SW480 (cell line): ENCODE results near the gene SIN3B.
A peak's percentile ranks its signal among the peaks of the same experiment; 100 is the strongest.
"Not testable (repeated sequence)": the region's sequence is repeated elsewhere in the genome, so short reads cannot be mapped to it uniquely, and the experiment has no call there.

ENCODE experiments used
- DNase-seq: peaks from one replicate; pipeline ENCODE4 v3.0.0-alpha.2; 2016; ENCODE audit warnings: low spot score

The SIN3B gene

GRCh38 chr19:16868423-16869130 lies 39.4 kb downstream of the SIN3B start:
- no peak for DNase-seq

DNA sequence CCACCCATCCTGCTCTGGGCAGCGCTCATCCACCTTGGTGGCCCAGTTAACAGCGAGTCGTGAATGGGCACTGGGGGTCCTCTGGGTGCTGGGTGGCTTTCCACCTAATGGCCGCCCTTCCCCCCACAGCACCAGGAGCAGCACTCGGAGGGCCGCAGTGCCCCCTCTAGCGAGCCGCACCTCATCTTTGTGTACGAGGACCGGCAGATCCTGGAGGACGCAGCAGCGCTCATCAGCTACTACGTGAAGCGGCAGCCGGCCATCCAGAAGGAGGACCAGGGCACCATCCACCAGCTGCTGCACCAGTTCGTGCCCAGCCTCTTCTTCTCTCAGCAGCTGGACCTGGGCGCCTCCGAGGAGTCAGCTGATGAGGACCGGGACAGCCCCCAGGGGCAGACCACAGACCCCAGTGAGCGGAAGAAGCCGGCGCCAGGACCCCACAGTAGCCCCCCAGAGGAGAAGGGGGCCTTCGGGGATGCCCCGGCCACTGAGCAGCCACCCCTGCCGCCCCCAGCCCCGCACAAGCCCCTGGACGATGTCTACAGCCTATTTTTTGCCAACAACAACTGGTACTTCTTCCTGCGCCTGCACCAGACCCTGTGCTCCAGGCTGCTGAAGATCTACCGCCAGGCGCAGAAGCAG lies 40.3 kb downstream of the SIN3B start:
- no peak for DNase-seq

GRCh38 chr19:16871871-16872270 lies 42.7 kb downstream of the SIN3B start:
- no peak for DNase-seq

DNA sequence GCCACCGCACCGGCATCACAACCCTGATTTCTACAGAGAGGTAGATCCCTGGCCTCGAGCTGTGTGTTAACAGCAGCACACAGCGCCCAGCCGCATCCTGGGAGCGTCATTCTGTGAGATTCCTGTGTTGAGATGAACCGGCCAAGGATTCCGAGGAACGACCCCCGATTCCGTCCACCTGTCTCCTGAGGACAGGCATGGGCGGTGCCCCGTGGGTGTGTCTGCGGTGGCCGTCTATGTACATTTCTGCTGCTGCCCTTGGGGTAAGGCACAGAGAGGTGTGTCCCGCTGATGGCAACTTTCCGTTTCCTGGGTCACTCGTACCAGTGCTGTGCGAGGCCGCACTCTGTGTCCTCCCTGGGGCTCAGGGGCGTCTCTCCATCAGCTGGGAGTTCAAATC lies 43.5 kb downstream of the SIN3B start:
- DNase-seq, result no peak

DNA sequence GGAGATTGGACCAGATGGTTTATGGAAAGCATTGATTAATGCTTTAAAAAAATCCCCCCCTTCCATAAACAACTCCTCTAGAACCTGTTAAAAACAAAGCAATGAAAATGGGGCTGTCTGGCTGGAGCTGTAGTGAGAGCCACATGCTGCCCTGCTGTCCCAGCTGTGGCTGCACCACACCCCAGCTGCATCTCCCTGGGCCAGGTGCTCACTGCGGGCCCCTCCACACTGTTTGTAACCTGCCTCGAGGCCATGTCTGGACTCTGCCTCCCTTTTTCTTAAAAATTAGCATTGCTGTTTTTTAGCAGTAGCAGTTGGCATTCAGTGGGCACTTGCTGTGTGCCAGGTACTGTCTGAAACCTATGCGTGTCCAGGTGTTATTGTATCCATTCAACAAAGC lies 44.4 kb downstream of the SIN3B start:
- no peak for DNase-seq

- no peak for DNase-seq
These were observed 45.2 kb downstream of the SIN3B start for GRCh38 chr19:16874250-16874977.

DNA sequence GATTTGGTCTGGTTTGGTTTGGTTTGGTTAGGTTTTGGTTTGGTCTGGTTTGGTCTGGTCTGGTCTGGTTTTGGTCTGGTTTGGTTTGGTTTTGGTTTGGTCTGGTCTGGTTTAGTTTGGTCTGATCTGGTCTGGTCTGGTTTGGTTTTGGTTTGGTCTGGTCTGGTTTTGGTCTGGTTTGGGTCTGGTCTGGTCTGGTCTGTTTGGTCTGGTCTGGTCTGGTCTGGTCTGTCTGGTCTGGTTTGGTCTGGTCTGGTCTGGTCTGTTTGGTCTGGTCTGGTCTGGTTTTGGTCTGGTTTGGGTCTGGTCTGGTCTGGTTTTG lies 45.7 kb downstream of the SIN3B start:
- DNase-seq, result not testable (repeated sequence)

DNA sequence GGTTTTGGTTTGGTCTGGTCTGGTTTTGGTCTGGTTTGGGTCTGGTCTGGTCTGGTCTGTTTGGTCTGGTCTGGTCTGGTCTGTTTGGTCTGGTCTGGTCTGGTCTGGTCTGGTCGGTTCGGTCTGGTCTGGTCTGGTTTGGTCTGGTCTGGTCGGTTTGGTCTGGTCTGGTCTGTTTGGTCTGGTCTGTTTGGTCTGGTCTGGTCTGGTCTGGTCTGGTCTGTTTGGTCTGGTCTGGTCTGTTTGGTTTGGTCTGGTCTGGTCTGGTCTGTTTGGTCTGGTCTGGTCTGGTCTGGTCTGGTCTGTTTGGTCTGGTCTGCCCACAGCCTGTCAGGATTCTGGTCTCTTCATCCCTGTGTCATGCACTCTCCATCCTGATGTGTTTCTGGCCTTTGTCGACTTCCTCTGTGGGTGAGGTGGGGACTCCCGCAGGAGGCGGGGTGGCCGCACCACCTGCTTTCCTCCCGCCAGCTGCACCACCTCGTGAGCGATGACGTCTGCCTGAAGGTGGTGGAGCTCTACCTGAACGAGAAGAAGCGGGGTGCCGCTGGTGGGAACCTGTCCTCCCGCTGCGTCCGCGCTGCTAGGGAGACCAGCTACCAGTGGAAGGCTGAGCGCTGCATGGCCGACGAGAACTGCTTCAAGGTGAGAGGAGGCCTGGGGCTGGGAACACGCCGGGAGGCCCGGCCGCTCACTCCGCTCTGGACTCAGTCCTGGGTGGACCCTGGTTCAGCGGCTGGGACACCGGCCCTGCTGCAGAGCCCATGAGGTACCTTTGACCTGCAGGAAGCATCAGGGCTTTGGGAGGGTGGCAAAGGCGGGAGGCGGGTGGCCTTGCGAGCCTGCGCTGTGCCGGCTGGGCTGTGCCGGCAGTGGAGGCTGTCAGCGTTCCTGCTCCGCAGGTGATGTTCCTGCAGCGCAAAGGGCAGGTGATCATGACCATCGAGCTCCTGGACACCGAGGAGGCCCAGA lies 46.7 kb downstream of the SIN3B start:
- peak; percentile 86 for DNase-seq

- peak; percentile 98 for DNase-seq
These were observed 47.7 kb downstream of the SIN3B start for GRCh38 chr19:16876904-16877361.

DNA sequence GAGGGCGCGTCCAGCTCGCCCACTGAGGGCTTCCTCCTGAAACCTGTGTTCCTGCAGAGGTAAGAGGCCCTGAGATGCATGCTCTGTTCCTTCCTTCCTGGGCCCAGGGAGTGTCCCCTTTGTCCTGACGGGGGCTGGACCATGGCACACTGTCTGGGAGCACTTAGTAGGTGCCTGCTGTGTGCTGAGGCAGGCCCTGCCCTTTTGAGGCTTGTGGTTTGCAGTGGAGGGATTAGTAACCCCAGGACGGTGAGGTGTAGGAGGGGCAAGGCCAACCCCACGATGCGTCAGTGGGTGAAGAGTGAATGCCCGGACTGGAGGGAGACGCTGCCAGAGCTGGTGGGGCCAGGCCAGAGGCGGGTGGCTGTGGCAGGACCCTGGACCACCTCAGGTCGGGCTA lies 48.4 kb downstream of the SIN3B start:
- peak; percentile 57 for DNase-seq

- DNase-seq, result no peak
These were observed 49.2 kb downstream of the SIN3B start for GRCh38 chr19:16878181-16878965.

GRCh38 chr19:16880884-16881554 lies 51.8 kb downstream of the SIN3B start:
- DNase-seq, result no peak

DNA sequence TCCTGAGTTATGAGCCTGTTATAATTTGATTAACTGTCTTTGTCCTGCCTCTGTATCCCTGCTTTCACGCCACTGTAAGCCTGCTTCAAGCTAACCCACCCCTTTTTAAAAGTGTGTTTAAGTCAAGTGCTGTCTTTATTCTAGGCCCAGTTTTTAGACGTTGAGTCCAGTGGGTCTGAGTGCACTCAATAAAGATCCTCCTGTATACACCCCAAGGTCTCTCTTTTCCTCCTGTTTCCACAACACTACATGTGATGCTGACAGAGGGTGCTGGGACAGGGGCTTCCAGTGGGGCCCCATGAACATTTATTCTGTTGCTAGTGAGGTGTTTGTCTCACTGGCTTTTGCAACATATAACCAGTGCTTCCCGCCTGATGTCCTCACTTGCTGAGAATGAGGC lies 52.9 kb downstream of the SIN3B start:
- DNase-seq, result no peak

DNA sequence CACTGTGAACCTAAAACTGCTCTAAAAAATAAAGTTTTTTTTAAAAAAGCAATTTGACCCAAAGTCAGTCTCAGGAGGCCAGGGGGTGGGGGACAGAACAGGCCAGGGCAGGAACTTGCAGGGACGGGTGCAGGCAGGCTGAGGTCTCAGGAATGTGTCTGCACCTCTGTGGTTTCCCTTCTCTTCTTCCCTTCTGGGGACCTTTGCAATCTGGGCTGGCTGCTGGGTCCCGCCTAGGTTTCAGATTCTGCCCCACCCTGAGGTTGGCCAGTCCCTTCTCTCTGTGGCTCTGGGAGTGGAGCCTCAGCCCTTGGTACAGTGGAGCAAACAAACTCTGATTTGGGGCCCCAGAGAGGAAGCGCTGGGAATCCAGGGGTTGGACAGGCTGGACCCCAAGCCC lies 54.3 kb downstream of the SIN3B start:
- no peak for DNase-seq

- no peak for DNase-seq
These were observed 56.0 kb downstream of the SIN3B start for GRCh38 chr19:16885166-16885565.

DNA sequence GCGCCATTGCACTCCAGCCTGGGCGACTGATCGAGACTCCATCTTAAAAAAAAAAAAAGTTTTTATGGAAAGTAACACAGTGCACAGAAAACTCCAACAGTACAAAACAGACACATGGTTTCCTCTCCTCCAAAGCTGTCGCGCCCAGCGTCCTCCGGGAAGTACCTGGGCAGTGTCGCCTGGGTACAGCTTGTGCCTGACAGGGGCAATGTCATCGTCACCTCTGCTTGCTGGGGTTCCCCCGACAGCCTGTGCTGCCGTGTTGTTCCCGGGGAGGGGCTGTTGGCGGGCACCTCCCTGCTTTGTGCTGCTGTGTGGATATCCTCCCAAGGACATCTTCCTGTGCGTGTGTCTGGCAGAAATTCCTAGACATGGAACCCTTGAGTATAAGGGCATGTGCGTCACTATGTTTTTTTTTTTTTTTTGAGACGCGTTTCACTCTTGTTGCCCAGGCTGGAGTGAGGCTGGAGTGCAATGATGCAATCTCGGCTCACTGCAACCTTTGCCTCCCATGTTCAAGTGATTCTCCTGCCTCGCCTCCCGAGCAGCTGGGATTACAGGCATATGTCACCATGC lies 57.2 kb downstream of the SIN3B start:
- DNase-seq, result no peak

DNA sequence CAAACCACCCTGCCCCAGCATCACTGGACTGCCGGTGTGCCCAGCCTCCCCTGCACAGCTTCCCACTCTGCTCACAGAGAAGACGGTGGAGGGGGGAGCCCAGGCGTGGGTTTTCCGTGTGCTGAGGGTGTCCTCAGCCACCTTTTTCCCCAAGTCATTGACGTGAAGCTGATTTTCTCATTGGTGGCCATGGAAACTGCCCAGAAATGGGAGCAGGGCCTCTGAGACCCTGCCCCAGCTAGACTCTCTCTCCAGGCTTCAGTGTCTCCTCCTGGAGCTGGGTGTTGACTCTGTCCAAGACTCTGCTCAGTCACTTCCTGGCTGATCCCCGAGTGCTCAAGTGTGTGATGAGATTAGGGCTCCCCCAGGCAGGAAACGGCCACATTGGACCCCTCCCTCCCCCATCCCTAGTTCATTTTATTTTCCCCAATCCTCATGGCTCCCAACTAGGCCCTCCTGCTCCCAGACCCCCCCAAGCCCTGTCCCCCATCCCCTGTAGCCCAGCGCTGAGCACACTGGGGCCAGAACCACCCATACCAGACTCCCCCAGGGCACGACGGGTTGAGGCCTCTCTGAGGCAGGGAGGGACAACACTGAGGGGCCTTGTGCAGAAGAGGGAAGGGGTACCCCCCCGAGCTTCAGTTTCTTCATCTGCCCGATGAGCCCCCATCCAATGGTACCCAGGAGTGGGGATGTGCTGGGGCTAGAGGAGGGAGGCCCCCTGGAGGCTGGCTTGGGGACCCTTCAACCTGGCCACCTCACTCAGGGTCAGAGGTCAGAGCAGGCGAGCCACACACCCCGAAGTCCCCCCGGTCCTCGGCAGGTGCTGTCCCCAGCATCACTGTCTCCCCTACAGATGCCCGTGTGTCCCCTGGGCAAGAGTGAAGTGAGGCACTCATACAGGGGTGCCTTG lies 58.4 kb downstream of the SIN3B start:
- DNase-seq, result no peak

DNA sequence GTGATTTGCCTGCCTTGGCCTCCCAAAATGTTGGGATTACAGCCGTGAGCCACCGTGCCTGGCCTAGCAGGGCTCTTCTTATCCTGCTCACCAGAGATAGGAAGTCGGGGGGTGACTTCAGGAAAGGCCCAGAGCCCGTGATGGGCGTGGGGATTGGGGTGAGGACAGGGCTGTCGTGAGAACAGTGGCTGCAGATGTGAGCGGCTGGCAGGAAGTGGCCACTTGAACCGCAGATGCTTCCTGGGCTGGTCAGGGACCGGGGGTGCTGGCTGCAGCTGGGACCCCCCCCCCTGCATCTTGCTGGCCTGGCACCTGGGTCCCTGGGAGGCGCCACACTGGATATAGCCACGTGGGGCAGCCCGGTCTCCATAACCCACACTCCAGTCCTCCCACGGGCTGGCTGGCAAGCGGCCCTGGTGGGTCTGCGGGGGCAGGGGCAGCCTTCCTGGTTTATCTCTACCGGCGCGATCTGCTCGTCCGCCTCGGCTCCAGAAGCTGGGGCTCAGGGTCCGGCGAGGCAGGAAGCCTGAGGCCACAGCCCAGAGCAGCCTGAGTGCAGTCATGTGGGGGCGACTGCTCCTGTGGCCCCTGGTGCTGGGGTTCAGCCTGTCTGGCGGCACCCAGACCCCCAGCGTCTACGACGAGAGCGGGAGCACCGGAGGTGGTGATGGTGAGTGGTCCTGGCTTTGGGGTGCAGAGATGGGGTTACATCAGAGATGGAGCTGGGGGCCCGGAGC lies 59.6 kb downstream of the SIN3B start, which contains the start of gene F2RL3:
F2RL3 (plus strand) TSS at position 371 of the 737 bp plus-strand sequence; CDS start at position 562, 191 bp downstream.
- DNase-seq, result peak; percentile 75
